ENCODE results near the gene UMODL1.

DNA sequence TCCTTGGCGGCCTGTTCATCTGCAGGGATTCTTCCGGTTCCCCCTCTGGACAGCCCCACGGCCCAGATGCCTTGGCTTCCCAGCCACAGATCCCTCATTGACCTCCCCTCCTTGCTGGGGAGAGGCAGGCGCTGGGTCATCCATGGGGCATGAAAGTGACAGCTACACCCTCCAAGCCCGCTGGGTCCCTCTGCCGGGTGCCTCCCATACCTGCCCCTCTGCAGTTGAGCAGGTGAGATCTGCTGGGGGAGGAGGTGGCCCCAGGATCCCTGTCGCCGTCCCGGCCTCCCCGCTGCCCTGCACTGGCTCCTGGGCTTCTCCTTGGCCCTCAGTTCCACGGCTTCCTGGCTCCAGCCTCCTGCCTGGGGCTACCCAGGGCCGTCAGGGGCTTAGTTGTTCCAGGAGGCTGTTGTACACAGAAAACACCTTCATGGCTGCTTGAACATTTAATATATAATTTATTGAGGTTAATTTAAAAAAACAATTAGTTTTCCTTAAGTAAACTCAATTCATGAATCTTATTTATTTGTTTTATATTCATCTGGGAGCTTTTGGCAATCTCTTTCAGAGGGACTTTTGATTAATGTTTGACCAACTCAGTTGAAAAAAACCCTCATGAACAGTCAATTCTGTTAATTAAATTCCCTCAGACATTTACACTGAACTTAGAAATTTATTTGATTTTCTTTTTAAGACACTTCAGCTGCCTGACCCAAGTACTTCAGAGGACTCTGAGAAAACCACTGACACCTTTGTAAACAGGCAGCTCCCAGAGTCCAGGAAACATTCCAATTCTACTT lies 80.2 kb downstream of the UMODL1 start:
- TF ChIP-seq, protein P1, sequence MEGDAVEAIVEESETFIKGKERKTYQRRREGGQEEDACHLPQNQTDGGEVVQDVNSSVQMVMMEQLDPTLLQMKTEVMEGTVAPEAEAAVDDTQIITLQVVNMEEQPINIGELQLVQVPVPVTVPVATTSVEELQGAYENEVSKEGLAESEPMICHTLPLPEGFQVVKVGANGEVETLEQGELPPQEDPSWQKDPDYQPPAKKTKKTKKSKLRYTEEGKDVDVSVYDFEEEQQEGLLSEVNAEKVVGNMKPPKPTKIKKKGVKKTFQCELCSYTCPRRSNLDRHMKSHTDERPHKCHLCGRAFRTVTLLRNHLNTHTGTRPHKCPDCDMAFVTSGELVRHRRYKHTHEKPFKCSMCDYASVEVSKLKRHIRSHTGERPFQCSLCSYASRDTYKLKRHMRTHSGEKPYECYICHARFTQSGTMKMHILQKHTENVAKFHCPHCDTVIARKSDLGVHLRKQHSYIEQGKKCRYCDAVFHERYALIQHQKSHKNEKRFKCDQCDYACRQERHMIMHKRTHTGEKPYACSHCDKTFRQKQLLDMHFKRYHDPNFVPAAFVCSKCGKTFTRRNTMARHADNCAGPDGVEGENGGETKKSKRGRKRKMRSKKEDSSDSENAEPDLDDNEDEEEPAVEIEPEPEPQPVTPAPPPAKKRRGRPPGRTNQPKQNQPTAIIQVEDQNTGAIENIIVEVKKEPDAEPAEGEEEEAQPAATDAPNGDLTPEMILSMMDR (IDR thresholded peaks at IDR 0.05): no peak
- TF ChIP-seq POLR2A (IDR thresholded peaks at IDR 0.05) (no peak), EP300 (IDR thresholded peaks at IDR 0.05) (no peak)

All from ovary (tissue), 3 donors.